Fibroblast of lung (primary cell): ENCODE measurements around the gene FSTL3.
"Not testable (repeated sequence)": the region's sequence is repeated elsewhere in the genome, so short reads cannot be mapped to it uniquely, and the experiment has no call there.

Experiments used
- EZH2 ChIP-seq: IDR thresholded peaks from 2 replicates; pipeline ENCODE4 v1.5.1; 2012; ENCODE audit warnings: low read length, control low read depth, mild to moderate bottlenecking; ENCODE audit errors: missing control alignments
- TF ChIP-seq, protein P1 (sequence below), 2 donors: IDR thresholded peaks in 1 of 2; conservative IDR thresholded peaks in 1 of 2; 1 replicate in 1 of 2; 2 replicates in 1 of 2; pipeline ENCODE4 v1.5.1; 2011 to 2012; ENCODE audit warnings: low read length in 2 of 2, control low read depth in 1 of 2, inconsistent platforms in 1 of 2, low read depth in 1 of 2, mild to moderate bottlenecking in 1 of 2

DNA sequence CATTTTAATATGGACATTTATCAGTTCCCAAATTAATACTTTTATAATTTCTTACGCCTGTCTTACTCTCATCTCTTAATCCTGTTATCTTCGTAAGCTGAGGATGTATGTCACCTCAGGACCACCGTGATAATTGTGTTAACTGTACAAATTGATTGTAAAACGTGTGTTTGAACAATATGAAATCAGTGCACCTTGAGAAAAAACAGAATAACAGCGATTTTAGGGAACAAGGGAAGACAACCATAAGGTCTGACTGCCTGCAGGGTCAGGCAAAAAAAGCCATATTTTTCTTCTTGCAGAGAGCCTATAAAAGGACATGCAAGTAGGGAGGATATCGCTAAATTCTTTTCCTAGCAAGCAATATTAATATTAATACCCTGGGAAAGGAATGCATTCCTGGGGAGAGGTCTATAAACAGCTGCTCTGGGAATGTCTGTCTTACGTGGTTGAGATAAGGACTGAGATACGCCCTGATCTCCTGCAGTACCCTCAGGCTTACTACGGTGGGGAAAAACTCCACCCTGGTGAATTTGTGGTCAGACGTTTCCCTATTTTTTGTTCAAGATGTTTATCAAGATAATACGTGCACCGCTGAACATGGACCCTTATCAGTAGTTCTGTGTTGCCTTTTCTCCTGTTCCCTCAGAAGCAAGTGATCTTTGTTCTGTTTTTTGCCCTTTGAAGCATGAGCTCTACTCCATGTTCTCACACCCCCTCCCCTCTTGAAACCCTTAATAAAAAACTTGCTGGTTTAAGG, 7.3 kb upstream of the FSTL3 start:
- TF ChIP-seq, protein P1, sequence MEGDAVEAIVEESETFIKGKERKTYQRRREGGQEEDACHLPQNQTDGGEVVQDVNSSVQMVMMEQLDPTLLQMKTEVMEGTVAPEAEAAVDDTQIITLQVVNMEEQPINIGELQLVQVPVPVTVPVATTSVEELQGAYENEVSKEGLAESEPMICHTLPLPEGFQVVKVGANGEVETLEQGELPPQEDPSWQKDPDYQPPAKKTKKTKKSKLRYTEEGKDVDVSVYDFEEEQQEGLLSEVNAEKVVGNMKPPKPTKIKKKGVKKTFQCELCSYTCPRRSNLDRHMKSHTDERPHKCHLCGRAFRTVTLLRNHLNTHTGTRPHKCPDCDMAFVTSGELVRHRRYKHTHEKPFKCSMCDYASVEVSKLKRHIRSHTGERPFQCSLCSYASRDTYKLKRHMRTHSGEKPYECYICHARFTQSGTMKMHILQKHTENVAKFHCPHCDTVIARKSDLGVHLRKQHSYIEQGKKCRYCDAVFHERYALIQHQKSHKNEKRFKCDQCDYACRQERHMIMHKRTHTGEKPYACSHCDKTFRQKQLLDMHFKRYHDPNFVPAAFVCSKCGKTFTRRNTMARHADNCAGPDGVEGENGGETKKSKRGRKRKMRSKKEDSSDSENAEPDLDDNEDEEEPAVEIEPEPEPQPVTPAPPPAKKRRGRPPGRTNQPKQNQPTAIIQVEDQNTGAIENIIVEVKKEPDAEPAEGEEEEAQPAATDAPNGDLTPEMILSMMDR (conservative IDR thresholded peaks at IDR 0.05 in 1 of 2, IDR thresholded peaks at IDR 0.05 in 1 of 2; ENCODE audit: low read depth in 1 of 2, low read length in 2 of 2): not testable (repeated sequence)
- not testable (repeated sequence) for TF ChIP-seq EZH2
